ENCODE data around the gene GALNTL6.

- no peak for TF ChIP-seq CTCF (IDR thresholded peaks at IDR 0.05; ENCODE audit: insufficient read depth, low read length)
- no peak for TF ChIP-seq POLR2AphosphoS5 (IDR thresholded peaks at IDR 0.05; ENCODE audit: low read depth)
Observed at GRCh38 chr4:171843456-171843855, 30.3 kb downstream of the GALNTL6 start.

All from HL-60 (cell line).